Neuron (in vitro differentiated cells): ENCODE data around the gene MYO7A.

Experiments used
- H2AFZ ChIP-seq: one replicate; pipeline ENCODE4 v1.6.1; 2013; ENCODE audit warnings: low read depth, mild to moderate bottlenecking, inconsistent platforms, low read length, moderate library complexity
- H3K27me3 ChIP-seq: one replicate; pipeline ENCODE4 v1.6.1; 2013; ENCODE audit warnings: low read length; ENCODE audit not compliant: insufficient read depth
- H3K36me3 ChIP-seq: one replicate; pipeline ENCODE4 v1.6.1; 2013; ENCODE audit warnings: low read length; ENCODE audit not compliant: insufficient read depth
- H3K4me1 ChIP-seq: one replicate; pipeline ENCODE4 v1.6.1; 2013; ENCODE audit warnings: low read length; ENCODE audit not compliant: insufficient read depth
- H3K4me3 ChIP-seq: 2 replicates; pipeline ENCODE4 v1.5.1; 2013; ENCODE audit warnings: mild to moderate bottlenecking, low read length, moderate library complexity
- H3K9me3 ChIP-seq: one replicate; pipeline ENCODE4 v1.6.1; 2013; ENCODE audit warnings: low read length

The MYO7A gene

DNA sequence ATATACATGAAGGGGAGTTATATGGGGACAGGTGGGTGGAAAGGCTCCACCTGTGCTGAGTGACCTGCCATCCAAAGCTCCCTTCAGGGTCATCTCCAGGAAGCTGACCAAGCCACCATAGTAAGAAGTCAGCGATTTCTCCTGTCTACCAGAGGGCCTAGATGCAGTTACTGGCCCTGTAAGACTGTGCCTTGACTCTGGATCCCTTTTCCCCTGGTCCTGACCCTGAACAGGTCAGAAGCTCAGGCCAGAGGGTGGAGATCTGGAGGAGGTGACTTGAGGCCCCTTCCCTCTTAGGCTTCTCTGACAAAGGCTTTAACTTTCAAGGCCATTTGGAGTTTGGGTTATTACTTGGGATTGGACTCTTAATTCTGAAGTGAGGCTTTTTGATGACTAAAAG, 103.8 kb downstream of the MYO7A start:
- H3K4me3 ChIP-seq = no peak overlapping the region
- no peaks in the 10 kb centered on the region for H3K27me3 ChIP-seq
- H3K4me1 ChIP-seq = no peaks in the 10 kb centered on the region
- no peaks in the 10 kb centered on the region for H3K36me3 ChIP-seq
- no peak overlapping the region for H2AFZ ChIP-seq
- H3K9me3 ChIP-seq = no peaks in the 10 kb centered on the region

DNA sequence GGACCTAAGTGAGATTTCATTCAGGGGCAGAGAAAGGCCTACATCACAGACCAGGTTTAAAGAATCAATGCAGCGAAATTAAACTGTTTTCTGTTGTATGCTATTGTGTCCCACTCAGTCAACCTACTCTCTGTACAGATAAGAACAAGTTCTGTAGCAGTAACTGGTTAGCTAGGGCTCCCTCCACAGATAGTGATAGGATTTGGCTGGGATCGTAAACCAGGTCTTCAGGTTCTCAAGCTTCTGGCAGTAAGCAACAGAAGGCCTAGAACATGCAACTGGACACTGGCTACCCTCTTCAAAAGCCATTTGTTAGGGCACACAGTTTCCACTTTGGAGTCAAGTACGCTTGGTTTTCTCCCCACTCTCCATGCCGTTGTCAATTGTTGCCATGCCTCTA, 104.2 kb downstream of the MYO7A start:
- Histone ChIP-seq H3K4me3 (no peak overlapping the region), H3K27me3 (no peaks in the 10 kb centered on the region), H3K4me1 (no peaks in the 10 kb centered on the region), H2AFZ (no peak overlapping the region), H3K36me3 (no peaks in the 10 kb centered on the region), H3K9me3 (no peaks in the 10 kb centered on the region)

DNA sequence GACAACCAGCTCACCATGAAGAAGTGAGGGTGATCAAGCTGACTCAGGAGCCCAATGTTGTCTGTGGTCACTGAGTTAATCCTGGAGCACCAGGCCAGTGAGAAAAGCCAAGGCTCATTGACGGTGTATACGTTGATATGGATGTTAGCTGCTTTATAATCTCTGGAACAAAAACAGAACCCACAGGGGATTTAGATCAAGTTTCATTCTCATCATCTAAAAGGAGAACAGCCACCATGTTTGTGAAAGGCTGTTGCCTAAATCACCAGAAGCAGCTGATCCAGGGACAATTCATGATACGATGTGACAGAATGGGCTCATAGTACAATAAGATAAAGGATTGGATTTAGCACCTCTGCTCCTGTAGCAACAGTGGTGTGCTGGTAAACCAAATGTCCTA, 105.0 kb downstream of the MYO7A start:
- Histone ChIP-seq H3K9me3 (no peaks in the 10 kb centered on the region), H3K36me3 (no peaks in the 10 kb centered on the region), H2AFZ (no peak overlapping the region), H3K4me1 (no peaks in the 10 kb centered on the region), H3K27me3 (no peaks in the 10 kb centered on the region), H3K4me3 (no peak overlapping the region)

DNA sequence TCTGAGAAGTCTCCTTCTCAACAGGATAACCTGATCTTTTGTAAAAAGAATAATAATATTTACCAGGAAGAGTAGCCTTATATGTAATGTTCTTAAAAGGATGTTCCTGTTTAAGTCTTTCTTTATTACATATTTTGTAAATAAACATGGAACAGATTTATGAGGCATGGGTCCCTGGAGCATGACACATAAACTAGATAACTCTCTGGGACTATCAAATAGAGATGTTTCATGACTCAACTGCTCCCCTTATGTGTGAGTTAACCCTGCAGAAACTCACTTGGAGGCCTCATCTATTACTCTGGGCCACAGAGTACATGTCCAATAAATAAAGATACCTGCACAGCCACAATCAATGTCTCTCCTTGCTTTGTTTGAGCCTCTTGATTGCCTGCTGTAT, 108.9 kb downstream of the MYO7A start:
- Histone ChIP-seq H3K4me1 (no peaks in the 10 kb centered on the region), H3K9me3 (no peaks in the 10 kb centered on the region), H3K4me3 (no peak overlapping the region), H2AFZ (no peak overlapping the region), H3K27me3 (no peaks in the 10 kb centered on the region), H3K36me3 (no peaks in the 10 kb centered on the region)

DNA sequence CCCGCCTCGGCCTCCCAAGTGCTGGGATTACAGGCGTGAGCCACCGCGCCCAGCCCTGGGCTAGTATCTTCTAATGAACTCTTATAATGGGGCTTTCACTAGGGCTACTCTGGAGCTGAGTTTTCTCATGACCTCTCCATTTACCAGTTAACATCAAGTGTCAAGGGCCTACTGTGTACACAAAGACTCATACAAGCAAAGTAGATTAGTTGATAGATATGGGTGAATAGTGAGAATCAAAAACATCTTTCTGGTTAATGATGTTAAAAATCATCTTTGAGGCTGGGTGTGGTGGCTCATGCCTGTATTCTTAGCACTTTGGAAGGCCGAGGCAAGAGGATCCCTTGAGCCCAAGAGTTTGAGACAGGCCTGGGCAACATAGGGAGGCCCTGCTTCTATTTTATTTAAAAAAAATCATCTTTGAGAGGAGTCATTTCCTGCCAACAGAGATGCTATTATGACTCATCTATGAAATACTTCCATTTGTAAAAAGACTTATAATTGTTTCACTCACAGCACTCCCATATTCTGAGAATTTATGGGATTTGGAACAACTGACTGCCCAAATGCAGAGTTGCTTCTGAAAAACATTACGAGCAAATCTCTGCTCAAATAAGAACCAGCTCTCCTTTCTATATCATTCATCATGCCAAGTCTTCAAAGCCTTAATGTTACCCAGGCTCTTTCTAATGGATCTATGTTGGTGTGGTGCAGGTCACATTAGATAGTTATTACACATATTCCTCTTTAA, 116.4 kb downstream of the MYO7A start:
- Histone ChIP-seq H3K36me3 (no peaks in the 10 kb centered on the region), H3K9me3 (no peaks in the 10 kb centered on the region), H3K4me3 (no peak overlapping the region), H3K27me3 (no peaks in the 10 kb centered on the region), H3K4me1 (no peaks in the 10 kb centered on the region), H2AFZ (no peak overlapping the region)

DNA sequence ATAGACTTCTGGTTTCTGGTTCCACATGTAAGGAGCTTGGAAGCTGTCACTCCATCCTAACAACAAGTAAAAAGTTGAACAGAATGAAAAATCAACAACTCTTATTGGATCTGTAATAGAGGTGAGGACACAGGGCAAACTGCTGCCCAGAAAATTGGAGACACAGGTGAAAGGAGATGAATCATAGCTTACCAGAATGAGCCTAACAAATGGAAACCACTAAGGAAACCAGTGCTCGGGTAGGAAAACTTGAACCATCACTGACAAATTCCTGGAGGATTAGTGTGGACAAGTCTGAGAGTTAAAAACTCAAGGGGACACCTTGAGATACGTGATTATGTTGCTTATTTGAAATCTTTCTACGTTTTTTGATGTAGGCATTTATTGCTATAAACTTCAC, 121.4 kb downstream of the MYO7A start:
- Histone ChIP-seq H3K4me1 (no peaks in the 10 kb centered on the region), H2AFZ (no peak overlapping the region)

DNA sequence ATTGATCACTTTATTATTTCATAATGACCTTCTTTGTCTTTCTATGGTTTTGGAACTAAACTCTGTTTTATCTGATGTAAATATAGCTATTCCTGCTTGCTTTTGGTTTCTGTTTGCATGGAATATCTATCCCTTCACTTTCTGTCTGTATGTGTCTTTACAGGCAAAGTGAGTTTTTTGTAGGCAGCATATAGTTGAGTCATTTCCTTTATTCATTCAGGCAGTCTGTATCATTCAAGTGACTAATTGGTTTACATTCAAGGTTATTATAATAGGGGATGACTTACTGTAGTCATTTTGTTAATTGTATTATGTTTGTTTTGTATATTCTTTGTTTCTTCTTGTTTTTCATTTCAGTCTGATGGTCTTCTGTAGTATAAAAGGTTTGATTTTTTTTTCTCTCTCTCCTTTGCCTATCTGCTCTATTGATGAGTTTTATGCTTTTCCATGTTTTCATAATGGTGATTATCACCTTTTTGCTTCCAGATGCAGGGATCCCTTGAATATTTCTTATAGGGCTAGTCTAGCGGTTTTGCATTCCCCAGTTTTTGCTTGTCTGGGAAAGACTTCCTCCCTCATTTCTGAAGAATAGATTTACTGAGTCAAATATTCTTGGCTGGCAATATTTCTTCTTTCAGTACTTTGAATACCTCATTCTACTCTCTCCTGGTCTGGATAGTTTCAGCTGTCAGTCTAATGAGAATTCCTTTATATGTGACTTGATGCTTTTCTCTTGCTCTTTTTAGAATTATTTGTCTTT, 123.0 kb downstream of the MYO7A start:
- no peaks in the 10 kb centered on the region for H3K36me3 ChIP-seq
- H3K4me1 ChIP-seq = no peaks in the 10 kb centered on the region

More for the DNA sequence above, 121.4 kb downstream of the MYO7A start:
- no peak overlapping the region for H3K4me3 ChIP-seq
- H3K9me3 ChIP-seq = peaks cover 2% of the 10 kb centered on the region
- no peaks in the 10 kb centered on the region for H3K36me3 ChIP-seq
- H3K27me3 ChIP-seq = no peaks in the 10 kb centered on the region

DNA sequence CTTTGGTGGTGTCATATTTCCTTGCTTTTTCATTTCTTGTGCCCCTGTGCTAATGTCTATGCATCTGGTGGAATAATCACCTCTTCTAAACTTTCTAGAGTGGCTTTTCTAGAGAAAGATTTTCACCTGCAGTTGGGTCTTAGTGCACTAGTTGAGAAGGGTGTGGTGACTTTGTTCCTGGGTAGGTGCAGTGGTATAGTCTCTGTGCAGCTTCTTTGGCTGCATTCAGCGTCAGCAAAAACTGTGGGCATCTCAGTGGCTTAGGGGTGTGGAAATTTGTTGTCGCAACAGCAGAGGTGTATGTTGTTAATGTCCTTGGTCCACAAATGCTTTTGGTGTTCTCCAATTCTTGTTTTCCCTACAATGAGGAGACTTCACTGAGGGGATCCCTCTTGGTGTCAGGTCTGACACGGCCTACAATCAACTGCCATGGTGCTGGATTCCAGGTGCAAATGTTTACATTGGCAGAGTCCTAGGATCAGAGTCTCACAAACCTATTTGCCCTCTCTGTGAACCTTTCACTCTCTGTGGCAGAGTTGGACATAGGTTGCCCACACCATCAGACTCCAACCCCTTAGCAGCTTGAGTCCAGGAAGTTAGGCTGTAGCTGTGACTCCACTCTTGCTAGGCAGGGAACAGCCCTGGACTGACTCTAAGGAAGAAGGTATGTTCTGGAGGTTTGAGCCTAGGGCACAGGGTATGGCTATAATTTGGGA, 124.7 kb downstream of the MYO7A start:
- Histone ChIP-seq H3K4me3 (no peak overlapping the region), H3K36me3 (no peaks in the 10 kb centered on the region), H2AFZ (no peak overlapping the region), H3K4me1 (no peaks in the 10 kb centered on the region), H3K9me3 (peaks cover 2% of the 10 kb centered on the region), H3K27me3 (no peaks in the 10 kb centered on the region)

More for the DNA sequence above, 123.0 kb downstream of the MYO7A start:
- H3K9me3 ChIP-seq = peaks cover 2% of the 10 kb centered on the region
- no peaks in the 10 kb centered on the region for H3K27me3 ChIP-seq
- no peak overlapping the region for H3K4me3 ChIP-seq
- no peak overlapping the region for H2AFZ ChIP-seq

DNA sequence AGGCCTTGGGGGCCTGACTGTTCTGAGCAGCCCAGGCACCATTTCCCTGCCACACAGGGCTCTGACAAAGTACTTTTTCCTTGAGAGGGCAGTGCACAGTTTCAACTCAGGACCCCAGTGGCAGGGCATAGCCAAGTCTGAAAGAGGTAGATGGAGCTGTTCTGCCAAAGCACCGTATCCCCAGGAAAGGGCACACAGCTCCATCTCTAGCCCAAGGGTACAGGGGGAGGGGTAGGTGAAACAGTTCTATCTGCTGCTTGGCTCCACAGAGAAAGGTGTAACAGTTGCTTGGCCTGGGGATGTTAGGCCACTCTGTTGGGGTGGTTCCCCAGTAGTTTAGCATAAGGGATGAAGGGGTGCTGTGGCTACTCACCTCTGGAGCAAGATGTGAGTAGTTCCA, 125.6 kb downstream of the MYO7A start:
- no peaks in the 10 kb centered on the region for H3K27me3 ChIP-seq
- H2AFZ ChIP-seq = no peak overlapping the region
- no peaks in the 10 kb centered on the region for H3K36me3 ChIP-seq
- no peak overlapping the region for H3K4me3 ChIP-seq
- no peaks in the 10 kb centered on the region for H3K4me1 ChIP-seq
- peaks cover 2% of the 10 kb centered on the region for H3K9me3 ChIP-seq

DNA sequence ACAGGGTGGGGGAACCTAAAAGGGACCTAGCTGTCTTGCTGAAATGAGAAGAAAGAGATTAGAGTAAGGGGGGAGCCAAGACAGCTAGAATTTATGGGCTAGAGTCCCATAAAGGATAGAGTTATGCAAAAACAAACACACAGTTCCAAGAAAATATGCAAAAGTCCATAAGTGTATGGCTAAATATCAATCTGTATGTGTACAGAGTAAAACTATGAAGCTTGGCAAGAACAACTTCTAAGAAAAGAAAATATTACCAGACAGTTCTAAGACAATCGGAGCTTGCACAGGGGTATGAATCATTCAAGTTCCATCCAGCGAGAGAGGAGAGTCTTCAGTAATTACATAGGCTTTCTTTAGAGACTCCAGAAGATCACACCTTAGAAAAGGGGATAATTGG, 131.6 kb downstream of the MYO7A start:
- Histone ChIP-seq H3K9me3 (no peaks in the 10 kb centered on the region), H3K36me3 (no peaks in the 10 kb centered on the region), H3K4me3 (no peak overlapping the region), H2AFZ (no peak overlapping the region), H3K4me1 (no peaks in the 10 kb centered on the region), H3K27me3 (no peaks in the 10 kb centered on the region)

DNA sequence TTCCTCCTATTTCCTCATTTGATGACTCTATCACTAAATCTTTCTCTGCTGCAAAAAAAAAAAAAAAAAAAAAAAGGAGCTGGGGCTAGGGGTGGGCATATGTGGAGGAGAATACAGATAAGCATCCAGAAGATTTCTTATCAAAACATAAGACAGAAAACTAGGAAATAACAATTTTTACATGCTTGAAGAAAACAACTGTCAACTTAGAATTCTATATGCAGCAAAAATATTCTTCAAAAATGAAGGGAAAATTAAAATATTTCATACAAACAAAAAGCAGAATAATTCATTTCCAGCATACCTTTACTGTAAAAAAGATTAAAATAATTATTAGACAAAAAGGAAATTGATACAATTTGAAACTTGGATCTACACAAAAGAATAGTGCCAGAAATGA, 134.8 kb downstream of the MYO7A start:
- Histone ChIP-seq H3K27me3 (no peaks in the 10 kb centered on the region), H3K4me3 (no peak overlapping the region)

More for the DNA sequence above, 134.8 kb downstream of the MYO7A start:
- Histone ChIP-seq H3K4me1 (no peaks in the 10 kb centered on the region), H2AFZ (no peak overlapping the region), H3K36me3 (no peaks in the 10 kb centered on the region), H3K9me3 (no peaks in the 10 kb centered on the region)
